Uterus (tissue), 2 donors: Measurements from ENCODE around the gene TTC7B.

Experiments used
- CTCF ChIP-seq, 4 experiments: fragments of 200-600 bp in 2 of 4; fragments of 450-650 bp in 2 of 4; sonication (generic) in 2 of 4; IDR thresholded peaks; one replicate each; pipeline ENCODE4 v1.5.1; 2016 to 2019; ENCODE audit warnings: antibody characterized with exemption in 4 of 4, mild to moderate bottlenecking in 2 of 4, moderate library complexity in 1 of 4
- POLR2A ChIP-seq, 2 donors: fragments of 450-650 bp; IDR thresholded peaks; one replicate each; pipeline ENCODE4 v1.6.1; 2016; ENCODE audit warnings: antibody characterized with exemption in 2 of 2, mild to moderate bottlenecking in 1 of 2, moderate library complexity in 1 of 2

- TF ChIP-seq CTCF (IDR thresholded peaks at IDR 0.05), result no peak
- no peak for TF ChIP-seq POLR2A (IDR thresholded peaks at IDR 0.05)
Measured at GRCh38 chr14:90568405-90568804, 247.8 kb downstream of the TTC7B start.
